CD4-positive, alpha-beta T cell treated with Interleukin-17A for 4 hours (primary cell): ENCODE measurements around the gene TMEM225B.
A peak's percentile ranks its signal among the peaks of the same experiment; 100 is the strongest.
"Not testable (repeated sequence)": the region's sequence is repeated elsewhere in the genome, so short reads cannot be mapped to it uniquely, and the experiment has no call there.

Source experiments
- DNase-seq: peaks from one replicate; pipeline ENCODE4 v3.0.0-alpha.2; 2020; ENCODE audit warnings: mixed read lengths

TMEM225B gene

DNA sequence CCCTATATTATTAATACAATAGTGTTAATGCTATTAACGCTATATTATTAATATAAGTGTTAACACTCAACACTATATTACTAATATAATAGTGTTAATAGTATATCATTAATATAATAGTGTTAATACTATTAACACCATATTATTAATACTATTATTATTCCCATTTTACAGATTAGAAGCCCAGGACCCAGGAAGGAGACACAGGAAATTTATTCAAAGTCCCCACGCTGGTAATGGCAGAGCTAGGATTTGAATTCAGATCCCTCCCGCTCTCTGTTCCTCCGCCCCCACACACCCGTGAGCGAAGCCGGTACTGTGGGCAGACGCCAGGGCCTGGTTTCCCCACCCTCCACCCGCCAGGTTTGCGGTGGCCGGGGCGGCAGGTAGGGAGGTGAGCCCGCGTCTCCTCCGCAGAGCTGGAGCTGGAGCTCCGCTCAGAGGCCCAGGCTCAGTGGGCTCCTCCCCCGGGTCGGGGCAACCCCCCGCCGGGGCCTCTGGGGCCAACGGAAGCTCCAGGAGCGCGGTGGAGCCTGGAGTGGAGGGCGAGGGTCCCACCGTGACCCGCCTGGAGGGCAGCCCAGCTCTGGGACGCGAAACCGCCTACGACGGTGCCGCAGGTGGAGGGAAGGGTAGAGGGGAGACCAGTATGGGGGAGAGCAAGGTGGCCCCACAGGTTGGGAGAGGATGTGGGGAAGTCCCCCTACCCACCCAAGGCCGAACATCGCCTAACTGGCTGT, at the start of gene TMEM225B:
TMEM225B (plus strand) TSS at position 506 of the 740 bp plus-strand sequence. CDS start 6,122 bp downstream, outside the sequence.
- no peak for DNase-seq

- DNase-seq: not testable (repeated sequence)
These were observed 48.5 kb upstream of the TMEM225B start for GRCh38 chr7:99549545-99549944.

DNA sequence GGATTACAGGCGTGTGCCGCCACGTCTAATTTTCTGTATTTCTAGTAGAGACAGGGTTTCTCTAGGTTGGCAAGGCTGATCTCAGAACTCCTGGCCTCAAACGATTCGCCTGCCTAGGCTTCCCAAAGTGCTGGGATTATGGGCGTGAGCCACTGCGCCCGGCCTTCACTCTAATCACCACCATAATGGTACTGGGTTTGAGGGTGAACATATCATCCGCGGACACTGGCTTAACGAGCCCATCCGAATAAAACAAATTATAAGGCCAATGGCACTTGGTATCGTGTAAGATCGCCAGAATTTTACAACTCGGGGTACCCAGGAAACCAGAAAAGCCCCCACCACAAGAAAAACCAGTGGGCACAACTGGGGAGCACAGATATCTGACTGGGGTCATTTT, 46.7 kb upstream of the TMEM225B start:
- DNase-seq: no peak

- DNase-seq: peak; percentile 91
These were observed 46.2 kb upstream of the TMEM225B start, which contains the start of gene FAM200A for GRCh38 chr7:99551767-99552463. Gene FAM200A (minus strand): TSS chr7:99552114. CDS start chr7:99548407, 3,707 bp downstream.

GRCh38 chr7:99553039-99553438, 45.0 kb upstream of the TMEM225B start:
- DNase-seq: no peak

GRCh38 chr7:99554939-99555338, 43.1 kb upstream of the TMEM225B start:
- no peak for DNase-seq

DNA sequence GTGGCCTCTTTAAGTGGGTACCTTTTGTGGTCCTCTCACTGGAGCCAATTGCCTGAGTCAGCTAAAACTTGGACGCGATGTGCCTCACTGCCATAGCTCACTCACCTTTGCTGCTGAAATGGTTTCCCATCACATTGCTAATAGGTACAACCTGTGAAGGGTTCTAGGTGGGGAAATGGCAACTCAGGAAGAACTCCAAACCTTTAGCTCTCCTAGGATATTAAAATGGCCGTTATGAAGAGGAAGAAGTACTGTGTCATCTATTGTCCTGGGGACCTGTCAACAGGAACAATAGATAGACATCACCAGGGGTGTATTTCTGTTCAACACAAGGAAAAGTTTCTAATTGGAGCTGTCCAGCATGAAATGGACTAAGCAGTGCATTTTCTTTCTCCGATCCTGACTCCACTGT, 40.9 kb upstream of the TMEM225B start:
- no peak for DNase-seq

DNA sequence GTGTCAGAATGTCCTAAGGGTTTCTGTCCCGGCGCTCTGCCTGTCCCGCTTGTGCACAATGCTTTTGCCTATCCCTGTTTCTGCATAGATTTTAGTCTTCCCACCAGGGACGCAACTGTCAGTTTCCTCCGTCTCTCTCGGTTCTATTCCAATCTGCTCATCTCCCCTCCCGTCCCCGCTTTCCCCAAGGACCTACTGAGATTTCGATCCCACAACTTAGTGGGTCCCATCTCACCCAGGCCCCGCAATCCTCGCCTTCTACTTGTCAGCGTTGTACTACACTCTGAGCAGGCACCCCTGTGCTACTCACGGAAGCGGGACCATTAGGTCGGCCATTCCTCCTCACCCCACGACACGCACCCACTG, 40.1 kb upstream of the TMEM225B start:
- DNase-seq: no peak

- DNase-seq: peak; percentile 89
These were observed 39.5 kb upstream of the TMEM225B start, which contains the start of gene ZNF655 for GRCh38 chr7:99558306-99559174. Gene ZNF655 (plus strand): TSS chr7:99558642. CDS start chr7:99560560, 1,918 bp downstream.

DNA sequence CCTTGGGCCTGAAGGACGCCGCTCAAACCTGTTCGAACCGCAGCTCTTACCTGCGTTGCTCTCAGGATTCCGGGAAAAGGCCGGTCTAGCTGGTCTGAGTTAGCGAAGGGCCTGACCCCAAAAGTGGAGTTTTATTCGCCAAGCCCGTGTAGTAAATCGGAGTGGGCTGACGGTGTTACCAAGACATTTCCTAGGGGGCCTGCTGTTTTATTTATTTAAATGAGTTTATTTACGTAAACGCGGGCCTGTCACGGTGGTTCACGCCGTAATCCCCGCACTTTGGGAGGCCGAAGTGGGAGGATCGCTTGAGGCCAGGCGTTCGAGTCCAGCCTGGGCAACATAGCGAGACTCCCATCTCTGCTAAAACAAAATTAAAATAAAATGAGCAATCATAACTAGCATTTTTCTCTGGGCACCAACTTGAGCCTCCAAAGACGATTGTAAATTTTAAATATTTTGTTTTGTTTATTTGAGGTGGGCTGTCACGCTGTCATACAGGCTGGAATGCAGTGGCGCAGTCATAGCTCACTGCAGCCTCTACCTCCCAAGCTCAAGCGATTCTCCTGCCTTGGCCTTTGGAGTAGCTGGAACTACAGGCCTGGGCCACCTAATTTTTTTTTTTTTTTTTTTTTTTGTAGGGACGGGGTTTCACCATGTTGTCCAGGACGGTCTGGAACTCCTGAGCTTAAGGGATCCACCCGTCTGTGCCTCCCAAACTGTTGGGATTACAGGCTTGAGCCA, 38.7 kb upstream of the TMEM225B start:
- no peak for DNase-seq

GRCh38 chr7:99560834-99561736, 37.0 kb upstream of the TMEM225B start:
- no peak for DNase-seq

GRCh38 chr7:99561737-99562051, 36.4 kb upstream of the TMEM225B start:
- no peak for DNase-seq

- DNase-seq: no peak
These were observed 35.8 kb upstream of the TMEM225B start for GRCh38 chr7:99562114-99562784.

DNA sequence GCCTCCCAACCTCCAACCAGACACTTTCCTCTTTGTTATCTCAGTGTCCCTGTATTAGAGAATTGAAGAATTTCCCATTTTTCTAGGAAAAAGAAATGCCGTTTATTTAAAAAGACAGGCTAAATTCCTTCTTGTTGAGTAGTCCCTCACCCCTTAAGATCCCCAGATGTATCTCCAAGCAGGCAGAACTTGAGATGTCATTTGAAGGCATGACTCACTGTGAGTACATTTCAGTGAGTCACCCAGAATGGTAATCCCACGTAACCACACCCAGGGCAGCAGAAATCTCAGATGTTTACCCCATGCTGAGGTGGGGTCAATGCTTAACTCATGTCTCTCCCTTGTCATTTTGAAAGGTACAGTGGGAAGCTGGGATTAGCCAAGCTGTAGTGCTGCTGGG, 35.2 kb upstream of the TMEM225B start:
- DNase-seq: peak; percentile 53

DNA sequence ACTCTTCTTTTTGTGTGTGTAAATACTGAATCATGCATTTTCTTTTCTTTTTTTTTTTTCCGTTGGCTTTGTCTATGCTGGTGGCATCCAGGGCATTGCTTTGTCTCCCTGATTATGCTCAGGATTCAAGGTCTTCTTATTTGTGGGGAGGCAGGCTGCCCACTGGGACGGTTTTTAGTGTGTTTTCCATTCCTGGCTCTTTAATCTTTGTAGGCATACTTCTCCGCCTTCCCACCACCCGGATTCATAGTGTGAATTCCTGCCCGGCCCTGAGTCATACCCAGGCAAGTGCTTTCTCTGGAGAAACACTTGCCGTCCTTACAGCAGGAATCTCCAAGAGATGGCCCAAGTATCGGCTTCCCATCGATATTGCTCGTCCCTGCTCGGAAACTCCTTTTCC, 34.4 kb upstream of the TMEM225B start:
- no peak for DNase-seq

- not testable (repeated sequence) for DNase-seq
These were observed 29.3 kb upstream of the TMEM225B start for GRCh38 chr7:99568770-99569169.

DNA sequence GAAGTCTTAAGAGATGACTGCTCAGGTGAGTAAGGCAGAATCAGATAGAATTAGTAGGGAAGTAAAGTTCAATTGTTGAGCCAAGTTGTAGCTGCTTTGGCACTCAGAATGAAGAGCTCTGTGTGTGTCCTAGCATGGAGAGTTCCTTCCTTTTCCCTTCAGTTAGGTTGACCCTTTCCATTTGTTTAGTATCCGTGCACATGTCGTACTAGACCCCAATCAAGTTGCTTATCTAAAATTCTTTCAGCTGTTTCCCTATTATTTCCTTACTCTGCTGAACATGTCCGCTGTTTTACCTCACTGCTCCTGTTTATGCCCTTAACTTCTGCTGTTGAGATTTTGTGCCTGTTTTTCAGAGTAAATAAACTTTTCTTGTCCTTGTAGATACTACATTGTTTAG, 26.3 kb upstream of the TMEM225B start:
- no peak for DNase-seq

DNA sequence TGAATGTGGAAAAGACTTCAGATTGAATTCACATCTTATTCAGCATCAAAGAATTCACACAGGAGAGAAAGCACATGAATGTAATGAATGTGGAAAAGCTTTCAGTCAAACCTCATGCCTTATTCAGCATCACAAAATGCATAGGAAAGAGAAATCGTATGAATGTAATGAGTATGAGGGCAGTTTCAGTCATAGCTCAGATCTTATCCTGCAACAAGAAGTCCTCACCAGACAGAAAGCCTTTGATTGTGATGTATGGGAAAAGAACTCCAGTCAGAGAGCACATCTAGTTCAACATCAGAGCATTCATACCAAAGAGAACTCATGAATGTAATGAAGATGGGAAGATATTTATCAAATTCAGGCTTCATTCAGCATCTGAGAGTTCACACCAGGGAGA, 24.8 kb upstream of the TMEM225B start:
- DNase-seq: no peak

DNA sequence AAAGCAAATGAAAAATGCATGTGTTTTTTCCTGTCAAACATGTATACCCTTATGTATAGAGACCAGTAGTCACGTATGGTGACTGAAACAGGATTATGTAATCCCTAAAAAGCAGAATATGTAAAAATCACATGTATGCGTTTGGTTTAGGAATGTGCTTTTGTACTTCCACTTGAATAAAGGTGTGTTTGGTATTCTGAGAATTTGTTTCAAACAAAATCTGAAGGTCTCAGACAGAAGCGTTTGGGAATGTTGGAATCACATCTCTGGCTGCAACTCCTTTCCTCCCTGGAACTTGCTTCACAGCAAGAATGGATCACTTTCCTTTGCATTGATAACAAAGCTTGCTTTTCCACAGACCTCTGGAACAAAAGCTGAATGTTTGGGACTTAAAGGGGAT, 21.8 kb upstream of the TMEM225B start:
- DNase-seq: no peak

DNA sequence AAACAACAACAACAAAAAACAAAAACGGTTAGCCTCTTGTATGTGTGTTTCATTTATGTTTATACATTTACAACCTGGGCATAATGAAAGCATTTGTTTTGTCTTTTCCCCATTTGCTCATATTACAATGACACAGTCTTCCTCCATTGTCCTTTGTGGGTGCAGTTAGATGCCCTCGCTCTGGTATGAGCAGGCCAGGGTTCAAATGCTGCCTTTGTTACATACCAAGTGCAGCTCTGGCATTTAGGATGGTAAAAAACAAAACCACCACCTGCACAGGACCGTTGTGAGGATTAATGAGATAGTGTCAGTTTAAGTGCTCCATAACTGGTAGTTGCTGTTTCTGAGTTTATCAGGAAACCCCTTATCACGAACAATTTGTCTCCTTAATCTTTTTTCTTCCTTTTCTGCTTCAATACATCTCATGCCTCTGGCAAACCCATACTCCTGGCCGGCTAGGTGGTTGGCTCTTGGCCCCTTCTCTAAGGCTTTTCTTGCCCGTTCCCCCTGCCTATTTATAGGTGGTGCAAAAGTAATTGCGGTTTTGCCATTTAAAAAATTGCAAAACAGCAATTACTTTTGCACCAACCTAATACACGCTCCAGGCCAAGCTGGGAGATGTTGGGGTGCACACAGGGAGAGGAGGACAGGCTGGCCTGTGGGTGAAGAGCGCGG, 18.6 kb upstream of the TMEM225B start:
- DNase-seq: no peak
